Activated T-cell treated with anti-CD3 and anti-CD28 coated beads, Interleukin-2, amount 50 U/mL, for 4 hours (primary cell): ENCODE results near the gene TRIOBP. TPM values are rescaled to one million over a fixed set of nuclear protein-coding genes. Genes with fewer than 3 reads are reported as not detected.
A peak's percentile ranks its signal among the peaks of the same experiment; 100 is the strongest.

Experiments
- ATAC-seq, 2 donors: fragments of 200-7000 bp; cut with Tn5 transposase; one replicate each; pipeline ENCODE4 v1.10.0; 2021
- DNase-seq: peaks from one replicate; pipeline ENCODE4 v3.0.0-alpha.2; 2020
- H3K27me3 Mint-ChIP-seq: one replicate; pipeline ENCODE4 v1.8.0; 2021; ENCODE audit warnings: low read depth, mixed read lengths
- H3K36me3 Mint-ChIP-seq: one replicate; pipeline ENCODE4 v1.8.0; 2022; ENCODE audit warnings: mixed read lengths; ENCODE audit not compliant: insufficient read depth
- H3K4me1 Mint-ChIP-seq: one replicate; pipeline ENCODE4 v1.8.0; 2021; ENCODE audit warnings: low read depth, mixed read lengths
- H3K4me3 Mint-ChIP-seq: one replicate; pipeline ENCODE4 v1.8.0; 2021; ENCODE audit warnings: mild to moderate bottlenecking, moderate library complexity, mixed read lengths
- H3K9me3 Mint-ChIP-seq: one replicate; pipeline ENCODE4 v1.8.0; 2021; ENCODE audit warnings: mixed read lengths
- total RNA-seq, 3 donors: library from RNA; stranded (reverse); gene quantifications; one replicate each; pipeline ENCODE4 v1.2.1, GENCODE V29; 2021

The TRIOBP gene
- total RNA-seq, 3 donors from 2014 or later, result 14.9 to 19.0 (median 17.2) TPM

GRCh38 chr22:37808294-37808657 is 111.4 kb downstream of the TRIOBP start:
- no peak for DNase-seq

GRCh38 chr22:37809672-37810333 is 113.0 kb downstream of the TRIOBP start:
- Mint-ChIP-seq H3K4me1 (peaks cover 26% of the 10 kb centered on the region), H3K9me3 (no peaks in the 10 kb centered on the region), H3K27me3 (peaks cover 40% of the 10 kb centered on the region), H3K36me3 (no peaks in the 10 kb centered on the region), H3K4me3 (no peak overlapping the region)
- ATAC-seq (no peak), DNase-seq (no peak)

More at GRCh38 chr22:37808294-37808657, 111.4 kb downstream of the TRIOBP start:
- Mint-ChIP-seq H3K9me3 (no peaks in the 10 kb centered on the region), H3K27me3 (peaks cover 45% of the 10 kb centered on the region), H3K4me1 (peaks cover 29% of the 10 kb centered on the region), H3K4me3 (peak overlapping the region; percentile 73), H3K36me3 (no peaks in the 10 kb centered on the region)
- peak in 1 of 2 donors; percentile 4 for ATAC-seq

- Mint-ChIP-seq H3K4me3 (no peak overlapping the region), H3K4me1 (peaks cover 12% of the 10 kb centered on the region), H3K9me3 (no peaks in the 10 kb centered on the region), H3K36me3 (no peaks in the 10 kb centered on the region), H3K27me3 (peaks cover 25% of the 10 kb centered on the region)
- DNase-seq (no peak), ATAC-seq (no peak)
These were observed 115.0 kb downstream of the TRIOBP start for GRCh38 chr22:37811867-37812266.

GRCh38 chr22:37812869-37813678 is 116.2 kb downstream of the TRIOBP start:
- Mint-ChIP-seq H3K36me3 (peaks cover 3% of the 10 kb centered on the region), H3K27me3 (peaks cover 22% of the 10 kb centered on the region), H3K4me3 (no peak overlapping the region), H3K9me3 (no peaks in the 10 kb centered on the region), H3K4me1 (peaks cover 11% of the 10 kb centered on the region)
- DNase-seq, result no peak
- no peak for ATAC-seq

GRCh38 chr22:37815593-37815992 is 118.7 kb downstream of the TRIOBP start:
- peaks cover 3% of the 10 kb centered on the region for H3K36me3 Mint-ChIP-seq
- no peak for ATAC-seq
- DNase-seq, result no peak

GRCh38 chr22:37816543-37817180 is 119.8 kb downstream of the TRIOBP start:
- Mint-ChIP-seq H3K27me3 (peaks cover 17% of the 10 kb centered on the region), H3K4me3 (no peak overlapping the region), H3K9me3 (no peaks in the 10 kb centered on the region), H3K36me3 (peaks cover 3% of the 10 kb centered on the region), H3K4me1 (peaks cover 12% of the 10 kb centered on the region)
- DNase-seq, result no peak
- ATAC-seq, result no peak

More at GRCh38 chr22:37815593-37815992, 118.7 kb downstream of the TRIOBP start:
- Mint-ChIP-seq H3K27me3 (peaks cover 16% of the 10 kb centered on the region), H3K4me1 (peaks cover 12% of the 10 kb centered on the region), H3K4me3 (no peak overlapping the region), H3K9me3 (no peaks in the 10 kb centered on the region)

GRCh38 chr22:37817705-37818408 is 121.0 kb downstream of the TRIOBP start:
- H3K4me1 Mint-ChIP-seq, result peaks cover 12% of the 10 kb centered on the region
- peak overlapping the region; percentile 29 for H3K4me3 Mint-ChIP-seq
- ATAC-seq (peak; percentile 86 to 88), DNase-seq (peak; percentile 83)
- H3K9me3 Mint-ChIP-seq, result no peaks in the 10 kb centered on the region
- H3K36me3 Mint-ChIP-seq, result peaks cover 3% of the 10 kb centered on the region
- peaks cover 17% of the 10 kb centered on the region for H3K27me3 Mint-ChIP-seq

- ATAC-seq, result peak; percentile 77 to 79
- peak overlapping the region; percentile 57 for H3K4me3 Mint-ChIP-seq
These were observed 121.7 kb downstream of the TRIOBP start for GRCh38 chr22:37818409-37819104.

GRCh38 chr22:37819105-37819433 is 122.2 kb downstream of the TRIOBP start:
- Mint-ChIP-seq H3K4me1 (peaks cover 12% of the 10 kb centered on the region), H3K9me3 (no peaks in the 10 kb centered on the region), H3K27me3 (peaks cover 27% of the 10 kb centered on the region), H3K36me3 (peaks cover 3% of the 10 kb centered on the region), H3K4me3 (peak overlapping the region; percentile 57)
- DNase-seq (no peak), ATAC-seq (no peak)

More at GRCh38 chr22:37818409-37819104, 121.7 kb downstream of the TRIOBP start:
- peaks cover 12% of the 10 kb centered on the region for H3K4me1 Mint-ChIP-seq
- peaks cover 22% of the 10 kb centered on the region for H3K27me3 Mint-ChIP-seq
- peak; percentile 56 for DNase-seq
- H3K9me3 Mint-ChIP-seq, result no peaks in the 10 kb centered on the region
- peaks cover 3% of the 10 kb centered on the region for H3K36me3 Mint-ChIP-seq

GRCh38 chr22:37820350-37820749 is 123.5 kb downstream of the TRIOBP start:
- ATAC-seq (no peak), DNase-seq (no peak)
- Mint-ChIP-seq H3K27me3 (peaks cover 30% of the 10 kb centered on the region), H3K9me3 (no peaks in the 10 kb centered on the region), H3K4me3 (no peak overlapping the region), H3K36me3 (peaks cover 3% of the 10 kb centered on the region), H3K4me1 (peaks cover 15% of the 10 kb centered on the region)

GRCh38 chr22:37822079-37822833 is 125.4 kb downstream of the TRIOBP start:
- Mint-ChIP-seq H3K27me3 (peaks cover 32% of the 10 kb centered on the region), H3K4me3 (no peak overlapping the region), H3K9me3 (no peaks in the 10 kb centered on the region), H3K36me3 (peaks cover 3% of the 10 kb centered on the region), H3K4me1 (peaks cover 15% of the 10 kb centered on the region)
- ATAC-seq, result no peak
- DNase-seq, result no peak

- ATAC-seq, result no peak
- DNase-seq, result no peak
- Mint-ChIP-seq H3K4me1 (peaks cover 7% of the 10 kb centered on the region), H3K36me3 (no peaks in the 10 kb centered on the region), H3K4me3 (peak within 1 kb of the TSS; percentile 29), H3K27me3 (peaks cover 29% of the 10 kb centered on the region), H3K9me3 (no peaks in the 10 kb centered on the region)
These were observed 126.5 kb downstream of the TRIOBP start, which contains the start of gene GALR3 for GRCh38 chr22:37823134-37823985. TSS of gene GALR3 (plus strand) at chr22:37823382. CDS start at chr22:37823407, 25 bp downstream.
